Rectal smooth muscle tissue (tissue), 1 donor: Measurements from ENCODE around the gene FAM13A.

Experiments
- H3K27ac ChIP-seq: one replicate; pipeline ENCODE4 v1.7.0; 2013; ENCODE audit warnings: low read depth, low read length, inconsistent platforms
- H3K27me3 ChIP-seq: one replicate; pipeline ENCODE4 v1.7.0; 2013; ENCODE audit warnings: low read length; ENCODE audit not compliant: control insufficient read depth, insufficient read depth
- H3K36me3 ChIP-seq: one replicate; pipeline ENCODE4 v1.7.0; 2013; ENCODE audit warnings: low read length; ENCODE audit not compliant: control insufficient read depth, insufficient read depth
- H3K4me1 ChIP-seq: one replicate; pipeline ENCODE4 v1.7.0; 2013; ENCODE audit warnings: low read length; ENCODE audit not compliant: control insufficient read depth, insufficient read depth
- H3K4me3 ChIP-seq: one replicate; pipeline ENCODE4 v1.7.0; 2013; ENCODE audit warnings: low read length
- H3K9ac ChIP-seq: one replicate; pipeline ENCODE4 v1.7.0; 2013; ENCODE audit warnings: low read length

The FAM13A gene

DNA sequence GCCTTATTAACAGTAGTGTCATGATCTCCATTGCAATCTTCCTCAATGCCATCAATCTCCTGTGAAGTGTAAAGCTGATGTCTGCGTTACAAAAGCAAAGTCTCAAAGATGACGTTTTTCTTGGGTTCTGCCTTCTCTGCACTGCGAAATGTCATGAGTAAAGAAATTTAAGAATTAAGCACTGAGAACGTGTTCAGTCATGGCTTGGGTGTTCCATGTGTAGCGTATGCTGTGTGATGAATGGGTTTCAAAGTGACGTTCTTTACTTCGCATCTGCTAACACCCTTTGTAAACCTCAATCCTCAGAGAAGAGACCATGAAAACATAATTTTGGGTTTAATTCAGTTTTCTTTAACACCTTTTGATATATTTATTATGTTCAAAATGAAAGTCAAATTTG, 360.4 kb downstream of the FAM13A start:
- Histone ChIP-seq H3K4me1 (no peaks in the 10 kb centered on the region), H3K4me3 (no peak overlapping the region), H3K9ac (no peak overlapping the region), H3K27me3 (no peaks in the 10 kb centered on the region), H3K27ac (no peak overlapping the region), H3K36me3 (no peaks in the 10 kb centered on the region)

DNA sequence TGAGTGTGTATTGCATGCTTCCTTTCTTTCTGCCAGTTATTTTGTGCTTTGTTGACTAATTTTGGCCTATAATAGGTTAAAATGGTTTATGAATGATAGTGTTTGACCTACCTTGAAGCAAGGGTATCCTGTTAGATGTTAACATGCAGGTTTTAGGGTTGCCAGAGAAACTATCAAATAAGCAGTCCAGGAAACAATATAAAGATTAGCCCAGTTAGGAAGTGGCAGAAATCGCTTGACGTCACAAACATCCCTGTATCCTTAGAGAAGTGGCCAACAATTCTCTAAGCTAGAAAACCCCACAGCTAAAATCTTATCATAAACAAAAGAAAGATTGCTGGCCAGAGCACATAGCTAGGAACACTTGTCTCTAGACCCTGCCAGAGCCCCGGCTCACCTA, 363.2 kb downstream of the FAM13A start:
- Histone ChIP-seq H3K36me3 (peaks cover 1% of the 10 kb centered on the region), H3K4me3 (no peak overlapping the region), H3K27ac (no peak overlapping the region), H3K27me3 (no peaks in the 10 kb centered on the region), H3K4me1 (no peaks in the 10 kb centered on the region), H3K9ac (no peak overlapping the region)

DNA sequence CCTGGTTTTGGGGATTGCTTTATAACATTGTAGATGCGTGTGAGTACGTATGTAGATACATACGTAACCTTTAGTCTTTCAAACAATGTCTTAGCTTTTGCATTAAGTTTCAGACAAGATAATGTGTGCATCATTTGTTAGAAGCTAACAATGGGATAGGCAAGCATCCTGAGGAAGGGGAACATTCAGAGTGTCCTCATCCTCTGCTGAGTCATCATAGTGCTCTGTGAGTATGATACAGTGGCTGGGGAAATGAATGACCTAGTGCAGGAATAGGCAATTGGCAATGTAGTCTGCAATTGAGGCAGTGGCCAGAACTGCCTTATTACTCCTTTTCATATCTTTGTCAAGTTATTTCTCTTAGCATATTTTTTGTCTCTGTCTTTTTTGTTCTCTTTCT, 366.6 kb downstream of the FAM13A start:
- Histone ChIP-seq H3K9ac (no peak overlapping the region), H3K27ac (no peak overlapping the region), H3K4me1 (no peaks in the 10 kb centered on the region), H3K4me3 (no peak overlapping the region), H3K27me3 (no peaks in the 10 kb centered on the region), H3K36me3 (peaks cover 5% of the 10 kb centered on the region)

DNA sequence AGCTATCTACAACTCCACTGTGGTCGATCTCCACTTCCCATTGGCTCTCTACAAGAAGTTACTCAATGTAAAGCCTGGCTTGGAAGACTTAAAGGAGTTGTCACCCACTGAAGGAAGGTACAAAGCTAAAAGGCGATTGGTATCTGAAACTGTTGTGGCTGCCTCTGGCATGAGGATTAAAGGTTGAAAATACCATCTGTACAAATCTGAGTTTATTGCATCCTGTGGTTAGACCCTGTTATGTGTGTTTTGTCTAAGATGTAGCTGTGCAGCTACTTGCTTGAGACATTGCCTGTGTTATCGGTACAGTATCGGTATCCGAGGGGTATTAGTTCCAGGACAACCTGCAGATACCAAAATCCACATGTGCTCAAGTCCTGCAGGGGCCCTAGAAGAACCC, 375.8 kb downstream of the FAM13A start:
- Histone ChIP-seq H3K9ac (no peak overlapping the region), H3K36me3 (peaks cover 11% of the 10 kb centered on the region), H3K27me3 (no peaks in the 10 kb centered on the region)

More for the DNA sequence above, 375.8 kb downstream of the FAM13A start:
- H3K4me1 ChIP-seq = no peaks in the 10 kb centered on the region
- no peak overlapping the region for H3K4me3 ChIP-seq
- H3K27ac ChIP-seq = no peak overlapping the region
